Mucosa of stomach (tissue), 1 donor: ENCODE results near the gene TLR6.
"Not testable (repeated sequence)": the region's sequence is repeated elsewhere in the genome, so short reads cannot be mapped to it uniquely, and the experiment has no call there.

Source experiments
- H3K27me3 ChIP-seq: one replicate; pipeline ENCODE4 v1.7.0; 2013; ENCODE audit warnings: mild to moderate bottlenecking, low read length; ENCODE audit not compliant: control insufficient read depth, insufficient read depth
- H3K36me3 ChIP-seq: one replicate; pipeline ENCODE4 v1.7.0; 2013; ENCODE audit warnings: low read length; ENCODE audit not compliant: control insufficient read depth, insufficient read depth
- H3K4me1 ChIP-seq: one replicate; pipeline ENCODE4 v1.7.0; 2013; ENCODE audit warnings: mild to moderate bottlenecking, low read length; ENCODE audit not compliant: control insufficient read depth, insufficient read depth
- H3K4me3 ChIP-seq: one replicate; pipeline ENCODE4 v1.7.0; 2013; ENCODE audit warnings: low read length
- H3K9ac ChIP-seq: one replicate; pipeline ENCODE4 v1.7.0; 2013; ENCODE audit warnings: mild to moderate bottlenecking, low read length, moderate library complexity
- H3K9me3 ChIP-seq: one replicate; pipeline ENCODE4 v1.7.0; 2013; ENCODE audit warnings: mild to moderate bottlenecking, low read length, moderate library complexity; ENCODE audit not compliant: control insufficient read depth
- donor health status: Pancreatic carcinoma.

Gene TLR6

DNA sequence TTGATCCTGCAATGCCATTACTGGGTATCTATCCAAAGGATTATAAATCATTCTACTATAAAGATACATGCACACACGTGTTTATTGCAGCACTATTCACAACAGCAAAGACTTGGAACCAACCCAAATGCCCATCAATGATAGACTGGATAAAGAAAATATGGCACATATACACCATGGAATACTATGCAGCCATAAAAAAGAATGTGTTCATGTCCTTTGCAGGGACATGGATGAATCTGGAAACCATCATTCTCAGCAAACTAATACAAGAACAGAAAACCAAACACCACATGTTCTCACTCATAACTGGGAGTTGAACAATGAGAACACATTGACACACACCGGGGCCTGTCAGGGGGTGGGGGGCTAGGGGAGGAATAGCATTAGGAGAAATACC lies 78.7 kb downstream of the TLR6 start:
- not testable (repeated sequence) for H3K4me1 ChIP-seq, H3K36me3 ChIP-seq, H3K4me3 ChIP-seq, H3K9ac ChIP-seq, H3K27me3 ChIP-seq, H3K9me3 ChIP-seq

GRCh38 chr4:38775326-38775725 lies 81.3 kb downstream of the TLR6 start:
- Histone ChIP-seq H3K36me3 (no peaks in the 10 kb centered on the region), H3K4me3 (no peak overlapping the region), H3K4me1 (peaks cover 6% of the 10 kb centered on the region), H3K27me3 (no peaks in the 10 kb centered on the region), H3K9ac (no peak overlapping the region), H3K9me3 (no peaks in the 10 kb centered on the region)

GRCh38 chr4:38774181-38774955 lies 82.2 kb downstream of the TLR6 start:
- no peaks in the 10 kb centered on the region for H3K9me3 ChIP-seq
- H3K36me3 ChIP-seq = no peaks in the 10 kb centered on the region

More at GRCh38 chr4:38774181-38774955, 82.2 kb downstream of the TLR6 start:
- Histone ChIP-seq H3K27me3 (no peaks in the 10 kb centered on the region), H3K4me1 (peaks cover 6% of the 10 kb centered on the region), H3K9ac (no peak overlapping the region), H3K4me3 (no peak overlapping the region)
